MV-4-11 (cell line): ENCODE results near the gene SLC39A11.
"Not testable (repeated sequence)": the region's sequence is repeated elsewhere in the genome, so short reads cannot be mapped to it uniquely, and the experiment has no call there.

Source experiments
- DNase-seq: peaks from one replicate; lab custom pipeline; 2025; lab: John Stamatoyannopoulos, UW

Gene SLC39A11

DNA sequence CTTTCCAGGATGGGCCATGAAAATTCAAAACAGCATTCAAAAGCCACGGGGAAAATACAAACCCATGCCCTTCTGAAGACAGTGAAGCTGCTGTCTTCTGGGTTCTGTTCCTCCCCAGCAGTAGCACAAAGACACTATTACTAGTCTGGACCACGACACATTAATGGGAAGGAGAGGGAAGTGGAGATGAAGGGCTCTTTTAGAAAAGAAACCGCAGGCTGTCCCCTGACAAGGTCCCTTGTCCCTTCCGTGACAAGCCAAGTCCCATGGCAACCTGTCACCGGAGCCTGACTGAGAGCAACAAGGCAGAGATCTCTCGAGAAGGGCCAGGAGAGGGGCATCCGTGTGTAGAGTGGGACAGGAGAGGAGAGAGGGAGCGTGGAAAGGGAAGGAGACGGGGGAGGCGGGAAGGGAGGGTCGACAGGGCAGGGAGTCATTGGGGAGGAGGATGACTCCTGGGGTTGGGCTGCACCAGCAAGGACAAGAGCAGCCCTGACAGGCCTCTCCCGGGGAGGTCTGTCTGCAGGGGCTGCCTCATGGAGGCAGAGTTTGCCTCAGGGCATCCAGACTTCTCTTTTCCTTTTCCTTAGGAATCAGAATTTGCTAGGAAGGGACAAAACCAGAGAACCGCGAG, 436.2 kb downstream of the SLC39A11 start:
- no peak for DNase-seq

DNA sequence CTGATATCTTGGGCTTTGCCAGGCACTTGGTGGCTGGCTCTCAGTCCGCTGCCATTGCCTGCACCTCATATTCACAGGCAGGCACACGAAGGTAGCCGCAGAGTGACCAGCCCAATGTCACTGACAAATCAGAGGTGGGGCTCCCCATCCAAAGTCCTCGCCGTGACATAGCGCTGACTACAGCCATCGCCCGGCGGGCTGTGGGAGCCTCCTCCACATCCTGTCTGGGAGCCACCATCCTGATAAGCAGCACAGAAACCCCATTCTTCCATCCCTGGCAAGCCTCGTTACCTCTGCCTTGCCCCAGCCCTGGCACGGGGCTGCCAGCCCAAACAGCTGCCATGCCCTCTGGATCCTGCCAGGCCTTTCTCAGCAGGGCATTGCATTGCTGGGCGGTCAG, 437.8 kb downstream of the SLC39A11 start:
- DNase-seq, result no peak

DNA sequence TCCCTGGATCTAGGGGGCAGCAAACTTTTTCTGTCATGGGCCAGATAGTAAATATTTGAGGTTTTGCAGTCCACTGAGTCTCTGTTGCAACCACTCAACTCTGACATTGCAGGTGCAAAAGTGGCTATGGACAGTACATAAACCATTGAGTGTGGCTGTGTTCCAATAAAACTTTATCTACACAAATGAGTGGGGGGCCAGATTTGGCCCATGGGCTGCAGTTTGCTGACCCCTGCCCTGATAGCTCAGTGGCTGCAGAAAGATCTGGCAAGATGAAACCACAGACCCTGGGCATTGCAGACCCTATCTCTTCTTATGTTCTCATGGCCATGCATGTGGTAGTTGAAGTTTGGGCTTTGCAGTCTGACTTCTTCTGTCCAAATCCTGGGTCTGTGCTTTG, 440.5 kb downstream of the SLC39A11 start:
- DNase-seq, result no peak

DNA sequence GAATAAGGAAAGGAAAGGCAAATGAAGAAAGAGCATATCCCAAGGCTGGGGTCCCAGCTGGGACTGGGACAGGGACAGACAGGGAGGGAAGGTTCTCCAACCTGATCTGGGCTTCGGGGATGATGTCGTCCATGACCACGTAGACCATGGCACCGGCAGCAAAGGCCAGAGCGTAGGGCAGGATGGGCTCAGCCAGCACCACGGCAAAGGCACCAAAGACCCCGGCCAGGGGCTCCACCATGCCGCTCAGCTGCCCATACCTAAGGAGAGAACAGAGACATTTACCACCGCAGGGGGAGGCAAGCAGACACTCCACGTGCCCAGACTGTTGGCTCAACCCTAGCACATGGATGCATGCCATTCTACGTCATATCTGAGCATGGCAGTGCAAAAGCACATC, 443.8 kb downstream of the SLC39A11 start:
- DNase-seq, result no peak

DNA sequence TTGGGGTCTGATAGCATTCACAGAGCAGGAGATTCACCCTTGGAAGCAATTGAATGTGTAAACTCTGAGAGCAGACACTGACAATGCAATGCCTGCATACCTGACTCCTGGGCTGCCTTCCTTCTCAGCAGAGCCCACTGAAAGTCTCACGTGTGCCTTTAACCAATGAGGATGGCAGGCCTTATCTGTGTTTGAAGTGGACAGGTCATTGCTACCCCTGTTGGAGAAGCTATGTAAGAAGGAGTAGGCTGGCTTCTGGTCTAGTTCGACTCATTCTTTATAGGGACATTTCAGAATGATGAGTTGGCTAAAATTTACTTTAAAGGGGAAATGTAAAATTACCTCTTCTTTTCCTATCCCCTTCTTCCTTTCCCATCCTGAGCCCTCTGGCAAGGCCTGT, 446.3 kb downstream of the SLC39A11 start:
- DNase-seq, result no peak

DNA sequence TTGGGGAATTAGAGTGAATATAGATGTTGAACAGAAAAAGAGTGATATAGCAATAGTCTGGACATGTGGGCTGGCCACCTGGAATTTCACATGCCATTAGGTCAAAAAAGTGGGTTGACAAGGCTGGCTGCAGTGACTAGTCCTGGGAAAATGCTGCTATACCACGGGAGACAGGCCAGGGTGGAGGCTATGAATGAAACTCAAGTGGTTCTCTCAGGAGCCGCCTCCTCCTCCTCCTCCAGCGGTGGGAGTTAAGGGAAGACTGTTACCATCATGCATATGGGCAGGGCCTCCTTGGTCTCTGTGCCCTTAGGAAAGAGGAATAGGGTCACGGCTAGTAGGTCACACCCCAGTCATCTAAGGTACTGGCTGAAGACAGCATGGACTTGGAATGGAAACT, 448.0 kb downstream of the SLC39A11 start:
- no peak for DNase-seq

DNA sequence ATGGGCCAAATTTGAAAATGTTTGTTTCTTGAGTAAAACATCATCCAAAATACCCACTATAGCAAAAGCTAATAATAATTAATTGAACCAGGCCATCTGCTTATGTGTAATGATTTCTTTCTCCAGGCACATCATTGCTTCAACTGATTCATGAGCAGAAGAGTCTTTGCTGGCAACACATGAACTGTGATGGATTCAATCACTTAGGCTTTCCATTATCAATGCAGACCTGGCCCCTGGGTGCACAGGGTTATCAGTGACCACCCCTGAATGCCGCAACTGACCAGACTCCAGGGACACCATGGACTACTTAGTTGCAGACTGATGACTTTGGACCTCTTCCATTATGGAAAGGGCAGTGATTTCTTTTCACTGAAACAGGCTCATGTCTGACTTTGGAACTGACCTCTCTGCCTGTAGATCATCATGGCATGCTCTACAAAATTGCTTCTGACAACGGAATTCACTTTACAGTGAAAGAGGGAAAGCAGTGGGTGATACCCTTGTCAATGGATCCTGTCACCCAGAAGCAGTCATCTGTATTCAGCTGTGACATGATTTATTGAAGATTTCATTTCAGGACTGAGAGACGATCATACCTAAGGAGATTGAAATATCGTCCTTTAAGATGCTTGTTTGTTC, 448.8 kb downstream of the SLC39A11 start:
- no peak for DNase-seq

DNA sequence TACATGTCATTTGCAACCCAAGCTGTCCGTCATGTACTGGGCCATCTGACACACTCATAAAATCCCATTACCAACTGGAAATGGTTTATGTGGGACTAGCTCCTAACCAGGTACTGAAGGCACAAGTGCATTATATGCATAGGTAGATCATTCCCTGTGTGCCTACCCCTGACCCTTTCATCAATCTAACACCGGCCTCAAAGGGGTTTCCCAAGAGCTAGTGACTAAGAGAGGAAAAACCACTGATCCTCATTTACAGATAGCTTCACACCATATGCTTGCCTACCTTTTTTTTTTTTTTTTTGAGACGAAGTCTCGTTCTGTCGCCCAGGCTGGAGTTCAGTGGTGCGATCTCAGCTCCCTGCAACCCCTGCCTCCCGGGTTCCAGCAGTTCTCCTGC, 449.8 kb downstream of the SLC39A11 start:
- no peak for DNase-seq

DNA sequence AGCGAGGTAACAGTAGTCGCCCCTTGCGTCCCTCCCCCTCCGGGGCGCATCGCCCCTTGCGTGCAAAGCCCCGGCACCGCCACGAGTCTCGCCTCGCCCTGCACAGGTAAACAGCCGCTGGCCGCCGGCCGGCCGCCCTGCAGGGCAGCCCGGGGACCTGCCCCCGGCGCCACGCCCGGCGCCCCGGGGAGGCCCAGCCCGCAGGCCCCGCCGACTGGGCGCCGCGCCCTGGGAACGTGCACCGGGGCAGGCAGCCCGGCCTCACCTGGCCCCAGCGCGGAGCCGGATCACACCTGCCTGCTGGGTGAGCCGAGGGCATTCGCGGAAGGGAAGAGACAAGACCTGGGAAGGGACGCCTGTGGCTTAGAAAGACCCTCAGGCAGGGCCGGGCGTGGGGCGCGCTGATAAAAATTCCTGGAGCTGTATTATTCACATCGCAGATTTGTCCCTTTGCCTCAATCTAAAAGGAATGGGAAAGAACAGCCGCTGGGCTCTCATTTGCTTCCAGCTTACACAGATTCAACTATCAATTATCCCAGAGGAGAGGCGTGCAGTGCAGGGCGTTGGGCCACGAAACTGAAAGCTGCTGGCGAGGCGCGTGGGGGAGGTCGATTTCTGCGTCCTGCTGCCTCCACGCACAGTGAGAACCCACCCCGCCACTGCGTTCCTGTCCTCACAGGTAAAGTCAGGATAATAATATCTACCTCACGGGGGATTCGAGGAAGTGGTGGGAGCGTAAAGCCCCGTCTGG, 451.9 kb downstream of the SLC39A11 start:
- no peak for DNase-seq

DNA sequence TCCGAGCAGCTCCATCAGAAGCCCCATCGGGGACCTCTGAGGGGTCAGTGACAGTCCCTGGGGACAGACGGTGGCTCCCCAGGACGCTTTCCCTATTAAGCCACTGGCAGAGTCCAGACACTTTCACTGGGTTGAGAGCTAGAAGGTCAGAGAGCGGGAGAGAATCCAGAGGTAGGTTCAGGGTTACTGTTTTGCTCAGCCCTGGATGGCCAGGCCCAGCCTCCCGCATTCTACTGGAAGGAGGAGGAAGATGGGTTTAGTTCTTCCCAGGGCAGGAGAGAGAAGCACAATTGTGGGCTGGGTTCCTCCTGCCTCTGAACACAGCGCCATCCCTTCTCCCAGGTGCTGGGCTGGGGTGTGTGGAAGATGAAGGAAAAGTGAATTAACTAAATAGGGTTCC, 452.8 kb downstream of the SLC39A11 start:
- DNase-seq, result no peak

DNA sequence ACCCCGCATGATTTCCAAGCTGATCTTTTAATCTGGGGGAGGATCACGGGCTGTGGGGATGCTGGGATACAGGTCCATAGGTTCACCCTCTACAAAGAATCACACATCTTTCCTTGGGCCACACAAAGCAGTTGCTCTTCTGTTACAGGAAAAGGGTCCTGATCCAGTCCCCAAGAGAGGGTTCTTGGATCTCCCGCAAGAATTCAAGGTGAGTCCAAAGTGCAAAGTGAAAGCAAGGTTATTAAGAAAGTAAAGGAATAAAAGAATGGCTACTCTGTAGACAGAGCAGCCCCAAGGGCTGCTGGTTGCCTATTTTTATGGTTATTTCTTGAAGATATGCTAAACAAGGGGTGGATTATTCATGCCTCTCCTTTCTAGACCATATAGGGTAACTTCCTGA, 453.6 kb downstream of the SLC39A11 start:
- DNase-seq, result not testable (repeated sequence)

DNA sequence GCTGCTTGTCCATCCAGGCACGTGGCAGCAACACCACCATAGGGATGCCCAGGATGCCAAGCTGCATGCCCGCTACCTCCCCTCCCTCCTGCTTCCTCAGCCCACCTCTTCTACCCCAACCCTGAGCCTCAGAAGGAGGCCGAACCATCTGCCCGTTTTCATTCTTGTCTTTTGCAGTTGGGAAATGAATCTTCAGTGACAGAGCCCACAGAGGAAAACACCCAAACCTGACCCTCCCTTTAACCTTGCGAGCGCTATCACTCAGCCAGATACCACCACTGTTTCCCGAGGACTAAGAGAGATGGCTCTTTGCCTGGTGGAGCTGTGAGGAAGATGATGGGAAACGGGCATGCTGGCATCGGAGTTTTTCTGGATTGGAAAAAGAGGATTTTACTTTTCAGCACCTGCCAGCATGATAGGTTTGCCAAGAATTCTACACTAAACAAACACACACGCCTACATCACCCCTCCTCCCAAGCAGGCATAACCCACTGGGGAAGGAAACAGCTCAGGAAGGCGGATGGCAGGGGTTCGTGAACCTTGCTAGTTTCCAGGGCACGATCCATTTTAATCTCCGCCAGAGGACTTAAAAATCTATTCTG, 457.4 kb downstream of the SLC39A11 start:
- DNase-seq, result no peak

DNA sequence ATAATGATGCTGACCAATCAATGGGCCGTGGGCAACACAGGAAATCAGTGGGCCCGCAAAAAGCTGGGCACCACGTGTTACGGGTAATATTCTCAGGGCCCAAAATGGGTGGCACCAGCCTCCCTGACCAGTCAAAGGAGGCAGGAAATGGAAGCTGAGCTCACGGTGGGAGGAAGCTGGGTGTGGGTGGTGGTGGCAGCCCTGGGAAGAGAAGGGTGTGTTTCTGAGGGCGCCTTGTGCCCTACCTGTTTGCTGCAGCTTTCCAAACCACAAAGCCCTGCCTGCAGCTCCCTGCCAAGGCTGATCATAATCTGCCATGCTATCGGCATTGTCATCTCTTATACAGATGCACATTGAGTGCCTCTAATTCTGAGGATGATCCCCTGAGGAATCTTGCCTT, 457.9 kb downstream of the SLC39A11 start:
- DNase-seq, result no peak

DNA sequence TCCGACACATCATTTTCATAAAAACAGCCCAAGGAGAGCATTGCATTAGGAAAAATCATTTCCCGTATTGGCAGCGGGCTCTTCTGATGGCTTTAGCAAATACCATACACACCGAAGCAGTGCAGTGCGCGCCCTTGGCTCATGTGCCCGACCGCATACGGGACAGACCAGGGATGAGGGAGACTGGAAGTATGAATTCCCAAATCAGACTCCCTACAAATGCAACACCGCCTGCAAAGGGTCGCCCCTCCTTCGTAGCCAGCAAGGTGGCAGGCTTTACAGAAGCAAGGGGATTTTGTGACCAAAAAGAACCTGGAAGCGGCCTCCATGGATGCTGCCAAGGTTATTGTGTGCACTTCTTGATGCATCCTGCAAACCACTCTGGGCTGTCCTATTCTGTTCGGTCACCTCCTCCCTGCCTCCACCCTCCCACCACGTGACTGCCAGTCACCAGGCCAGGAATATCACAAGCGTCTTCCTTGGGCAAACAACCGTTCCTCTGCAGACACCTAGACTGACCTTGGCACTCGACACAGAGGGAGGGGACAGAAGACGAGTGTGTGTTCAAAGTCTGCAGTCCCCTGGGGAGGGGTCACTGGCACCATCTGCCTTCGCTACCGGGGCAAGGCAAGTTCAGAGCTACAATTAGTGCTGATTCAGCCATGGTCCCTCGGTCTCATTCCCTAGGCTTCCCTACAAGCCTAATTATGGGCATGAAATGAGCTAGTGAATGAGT, 460.4 kb downstream of the SLC39A11 start:
- DNase-seq, result no peak

DNA sequence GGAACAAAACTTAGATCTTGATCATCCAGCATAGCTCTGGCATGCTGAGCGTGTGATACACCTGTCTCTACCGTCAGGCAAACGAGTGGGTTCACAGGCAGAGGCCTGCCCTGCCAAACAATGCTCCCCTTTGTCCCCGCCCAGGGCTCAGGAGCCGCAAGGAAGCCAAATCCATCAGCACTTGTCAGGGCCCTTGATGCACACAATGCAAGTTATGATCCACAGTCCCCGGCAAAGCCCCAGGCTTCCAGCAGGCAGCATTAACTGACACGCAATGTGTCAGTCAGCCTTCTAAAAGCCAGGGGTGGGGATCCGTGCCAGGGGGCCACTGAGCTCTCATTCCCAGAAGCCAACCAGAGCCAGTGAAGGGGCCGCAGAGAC, 460.9 kb downstream of the SLC39A11 start:
- no peak for DNase-seq

DNA sequence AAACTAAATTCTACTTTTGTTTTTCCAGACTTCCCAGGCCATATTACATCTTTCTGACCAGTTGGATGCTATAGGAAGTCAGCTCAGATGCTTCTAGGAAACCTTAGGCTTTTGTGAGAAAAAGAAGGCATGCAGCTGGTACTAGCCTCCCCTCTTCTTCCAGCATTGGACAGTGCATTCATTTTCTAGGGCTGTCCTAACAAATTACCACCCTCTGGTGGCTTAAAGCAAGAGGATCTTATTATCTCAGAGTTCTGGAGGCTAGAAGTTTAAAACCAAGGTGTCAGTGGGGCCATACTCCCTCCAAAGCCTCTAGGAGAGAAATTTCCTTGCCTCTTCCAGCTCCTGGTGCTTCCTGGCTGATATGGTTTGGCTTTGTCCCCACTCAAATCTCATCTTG, 467.8 kb downstream of the SLC39A11 start:
- DNase-seq, result no peak

DNA sequence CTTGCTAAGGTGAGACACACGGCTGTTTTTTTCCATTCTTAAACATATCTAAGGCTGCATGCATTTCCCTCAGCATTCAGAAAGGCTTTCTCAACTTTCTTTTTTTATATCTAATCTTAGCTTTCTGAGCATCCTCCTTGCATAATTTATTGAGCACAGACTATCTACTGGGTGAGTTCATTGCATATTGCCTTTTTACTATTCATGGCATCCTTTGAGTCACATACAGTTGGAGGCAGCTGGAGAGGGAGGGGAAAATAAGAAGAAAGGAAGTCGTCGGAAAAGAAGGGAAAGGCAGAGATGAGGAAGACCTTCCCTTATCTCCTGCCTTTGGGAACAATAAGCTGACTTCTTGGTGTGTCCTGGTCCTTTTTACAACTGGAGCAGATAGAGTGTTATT, 468.3 kb downstream of the SLC39A11 start:
- no peak for DNase-seq

DNA sequence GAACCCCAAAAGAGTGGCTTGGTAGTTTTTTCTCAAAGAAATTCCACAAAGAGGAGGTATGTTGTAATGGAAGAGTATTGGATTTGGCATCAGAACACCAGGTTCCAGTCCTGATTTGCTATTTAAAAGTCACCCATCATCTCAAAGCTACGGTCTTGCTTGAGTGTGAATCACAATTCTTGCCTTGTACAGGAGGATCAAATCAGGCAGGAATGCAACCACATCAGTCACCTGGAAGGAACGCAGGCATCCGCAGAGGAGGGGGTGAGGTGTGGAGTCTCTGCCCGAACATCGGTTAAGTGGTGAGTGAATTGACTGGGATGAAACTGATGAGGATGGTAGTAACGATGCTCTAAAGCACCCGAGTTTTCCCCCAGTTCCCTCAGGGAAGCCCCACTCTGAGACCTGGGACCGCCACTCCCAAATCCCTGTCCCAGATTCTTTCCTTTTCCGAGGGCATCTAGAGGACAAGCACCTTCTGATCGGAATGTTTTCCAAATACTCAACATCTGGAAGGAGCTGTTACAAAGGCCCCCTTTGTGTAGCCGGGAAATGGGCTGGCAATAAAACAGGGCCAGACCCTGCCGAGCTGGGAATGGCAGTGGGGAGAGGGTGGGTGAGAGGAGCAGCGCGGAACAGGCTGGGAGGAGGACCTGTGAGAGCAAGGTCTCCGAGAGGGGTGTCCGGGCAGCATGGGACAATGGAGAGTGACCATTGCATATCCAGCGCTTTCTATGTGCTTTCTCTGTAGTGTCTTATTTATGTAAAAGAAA, 469.6 kb downstream of the SLC39A11 start:
- no peak for DNase-seq

DNA sequence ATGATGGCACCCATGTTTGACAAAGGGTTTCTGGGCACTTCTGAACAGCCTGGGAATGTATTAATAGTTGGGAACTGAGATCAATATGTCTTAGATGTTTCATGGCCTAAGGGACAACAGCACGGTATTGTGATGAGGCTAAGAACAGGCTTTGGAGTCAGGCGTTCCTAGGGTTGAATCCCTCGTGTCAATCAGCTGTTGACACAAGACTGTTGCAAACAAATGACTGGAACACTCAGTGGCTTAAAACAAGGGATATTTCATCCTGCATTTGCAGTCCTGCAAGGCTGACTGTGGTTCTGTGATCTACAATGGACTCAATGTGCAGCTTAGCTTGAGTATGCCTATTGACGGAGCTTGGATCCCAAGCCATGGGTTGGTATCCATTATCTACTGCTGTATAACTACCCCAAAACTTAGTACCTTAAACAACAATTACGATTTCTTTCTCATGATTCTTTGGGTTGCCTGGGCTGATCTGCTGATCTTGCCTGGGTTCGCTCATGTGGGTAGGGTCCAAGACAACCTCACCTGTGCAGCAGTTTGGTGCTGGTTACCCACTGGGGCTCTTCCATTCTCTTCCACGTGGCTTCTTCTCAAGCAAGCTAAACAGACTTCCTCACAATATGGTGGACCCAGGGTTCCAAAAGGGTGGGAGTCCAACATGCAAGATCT, 472.4 kb downstream of the SLC39A11 start:
- DNase-seq, result no peak

DNA sequence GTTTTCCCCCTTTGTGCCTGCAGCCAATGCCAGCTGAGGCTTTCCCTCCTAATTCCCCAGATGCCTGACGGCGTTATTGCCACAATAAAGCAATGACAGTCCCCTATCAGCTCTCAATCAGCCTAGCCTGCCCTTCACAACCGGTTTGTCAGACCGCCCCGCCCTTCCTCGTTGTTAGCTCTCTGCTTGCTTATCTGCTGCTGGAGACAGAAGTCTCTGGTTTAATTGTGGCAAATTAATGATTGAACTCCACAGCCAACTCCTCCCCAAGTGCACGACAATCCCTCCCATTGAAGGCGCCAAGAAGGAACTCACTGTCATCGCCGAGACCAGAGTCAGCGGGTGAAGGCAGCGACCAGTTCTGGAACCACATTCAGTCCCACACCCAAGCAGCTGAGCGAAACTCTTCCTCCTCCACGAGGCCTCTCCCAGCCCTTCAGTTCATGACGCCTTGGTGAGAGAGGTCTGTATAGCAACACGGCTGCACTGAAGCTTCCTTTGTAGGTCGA, 474.4 kb downstream of the SLC39A11 start:
- peak; percentile 61 for DNase-seq

DNA sequence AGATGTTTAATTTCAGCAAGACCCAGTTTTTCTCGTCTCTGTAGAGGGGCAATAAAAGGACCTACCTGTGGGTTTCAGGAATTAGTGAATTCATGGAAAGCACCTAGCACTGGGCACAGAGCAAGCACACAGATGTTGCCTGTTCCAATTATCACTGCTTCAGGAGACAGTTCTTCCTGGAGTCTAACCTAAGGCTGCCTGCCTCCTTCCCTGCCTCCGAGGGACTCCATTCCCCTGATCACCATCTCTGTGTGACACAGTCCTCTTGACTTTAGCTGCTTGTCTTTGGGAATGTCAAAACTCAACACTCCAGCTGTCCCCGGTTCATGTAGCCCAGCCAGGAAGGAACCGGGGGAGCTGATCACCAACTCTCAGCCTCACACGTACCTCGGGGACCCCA, 474.9 kb downstream of the SLC39A11 start:
- no peak for DNase-seq
